ENCODE data around the gene LANCL3.

LANCL3 gene

DNA sequence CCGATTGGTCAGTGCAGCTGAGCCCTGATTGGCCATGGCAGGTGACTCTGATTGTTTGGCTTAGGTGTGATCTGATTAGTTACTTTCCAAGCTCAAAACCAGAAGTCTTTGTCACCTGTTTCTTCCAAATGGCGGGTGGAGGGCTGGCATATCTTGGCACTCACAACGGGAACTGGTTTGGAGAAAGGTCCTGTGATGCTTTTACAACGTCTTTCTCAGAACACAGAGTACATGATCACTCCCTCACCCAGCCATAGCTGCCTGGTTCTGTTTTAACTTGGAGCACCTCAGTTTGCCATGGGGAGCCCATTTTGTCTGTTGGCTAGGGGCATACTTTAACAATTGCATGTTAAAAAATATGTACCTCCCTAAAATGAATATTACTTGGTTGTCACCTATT, 101.1 kb downstream of the LANCL3 start:
- TF ChIP-seq ZNF394 (tag by site-specific recombination; IDR thresholded peaks at IDR 0.05; ENCODE audit: borderline replicate concordance), result no peak
- TF ChIP-seq, protein P1, sequence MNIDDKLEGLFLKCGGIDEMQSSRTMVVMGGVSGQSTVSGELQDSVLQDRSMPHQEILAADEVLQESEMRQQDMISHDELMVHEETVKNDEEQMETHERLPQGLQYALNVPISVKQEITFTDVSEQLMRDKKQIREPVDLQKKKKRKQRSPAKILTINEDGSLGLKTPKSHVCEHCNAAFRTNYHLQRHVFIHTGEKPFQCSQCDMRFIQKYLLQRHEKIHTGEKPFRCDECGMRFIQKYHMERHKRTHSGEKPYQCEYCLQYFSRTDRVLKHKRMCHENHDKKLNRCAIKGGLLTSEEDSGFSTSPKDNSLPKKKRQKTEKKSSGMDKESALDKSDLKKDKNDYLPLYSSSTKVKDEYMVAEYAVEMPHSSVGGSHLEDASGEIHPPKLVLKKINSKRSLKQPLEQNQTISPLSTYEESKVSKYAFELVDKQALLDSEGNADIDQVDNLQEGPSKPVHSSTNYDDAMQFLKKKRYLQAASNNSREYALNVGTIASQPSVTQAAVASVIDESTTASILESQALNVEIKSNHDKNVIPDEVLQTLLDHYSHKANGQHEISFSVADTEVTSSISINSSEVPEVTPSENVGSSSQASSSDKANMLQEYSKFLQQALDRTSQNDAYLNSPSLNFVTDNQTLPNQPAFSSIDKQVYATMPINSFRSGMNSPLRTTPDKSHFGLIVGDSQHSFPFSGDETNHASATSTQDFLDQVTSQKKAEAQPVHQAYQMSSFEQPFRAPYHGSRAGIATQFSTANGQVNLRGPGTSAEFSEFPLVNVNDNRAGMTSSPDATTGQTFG (tag by site-specific recombination; IDR thresholded peaks at IDR 0.05; ENCODE audit: borderline replicate concordance), result no peak
- TF ChIP-seq, protein P2, sequence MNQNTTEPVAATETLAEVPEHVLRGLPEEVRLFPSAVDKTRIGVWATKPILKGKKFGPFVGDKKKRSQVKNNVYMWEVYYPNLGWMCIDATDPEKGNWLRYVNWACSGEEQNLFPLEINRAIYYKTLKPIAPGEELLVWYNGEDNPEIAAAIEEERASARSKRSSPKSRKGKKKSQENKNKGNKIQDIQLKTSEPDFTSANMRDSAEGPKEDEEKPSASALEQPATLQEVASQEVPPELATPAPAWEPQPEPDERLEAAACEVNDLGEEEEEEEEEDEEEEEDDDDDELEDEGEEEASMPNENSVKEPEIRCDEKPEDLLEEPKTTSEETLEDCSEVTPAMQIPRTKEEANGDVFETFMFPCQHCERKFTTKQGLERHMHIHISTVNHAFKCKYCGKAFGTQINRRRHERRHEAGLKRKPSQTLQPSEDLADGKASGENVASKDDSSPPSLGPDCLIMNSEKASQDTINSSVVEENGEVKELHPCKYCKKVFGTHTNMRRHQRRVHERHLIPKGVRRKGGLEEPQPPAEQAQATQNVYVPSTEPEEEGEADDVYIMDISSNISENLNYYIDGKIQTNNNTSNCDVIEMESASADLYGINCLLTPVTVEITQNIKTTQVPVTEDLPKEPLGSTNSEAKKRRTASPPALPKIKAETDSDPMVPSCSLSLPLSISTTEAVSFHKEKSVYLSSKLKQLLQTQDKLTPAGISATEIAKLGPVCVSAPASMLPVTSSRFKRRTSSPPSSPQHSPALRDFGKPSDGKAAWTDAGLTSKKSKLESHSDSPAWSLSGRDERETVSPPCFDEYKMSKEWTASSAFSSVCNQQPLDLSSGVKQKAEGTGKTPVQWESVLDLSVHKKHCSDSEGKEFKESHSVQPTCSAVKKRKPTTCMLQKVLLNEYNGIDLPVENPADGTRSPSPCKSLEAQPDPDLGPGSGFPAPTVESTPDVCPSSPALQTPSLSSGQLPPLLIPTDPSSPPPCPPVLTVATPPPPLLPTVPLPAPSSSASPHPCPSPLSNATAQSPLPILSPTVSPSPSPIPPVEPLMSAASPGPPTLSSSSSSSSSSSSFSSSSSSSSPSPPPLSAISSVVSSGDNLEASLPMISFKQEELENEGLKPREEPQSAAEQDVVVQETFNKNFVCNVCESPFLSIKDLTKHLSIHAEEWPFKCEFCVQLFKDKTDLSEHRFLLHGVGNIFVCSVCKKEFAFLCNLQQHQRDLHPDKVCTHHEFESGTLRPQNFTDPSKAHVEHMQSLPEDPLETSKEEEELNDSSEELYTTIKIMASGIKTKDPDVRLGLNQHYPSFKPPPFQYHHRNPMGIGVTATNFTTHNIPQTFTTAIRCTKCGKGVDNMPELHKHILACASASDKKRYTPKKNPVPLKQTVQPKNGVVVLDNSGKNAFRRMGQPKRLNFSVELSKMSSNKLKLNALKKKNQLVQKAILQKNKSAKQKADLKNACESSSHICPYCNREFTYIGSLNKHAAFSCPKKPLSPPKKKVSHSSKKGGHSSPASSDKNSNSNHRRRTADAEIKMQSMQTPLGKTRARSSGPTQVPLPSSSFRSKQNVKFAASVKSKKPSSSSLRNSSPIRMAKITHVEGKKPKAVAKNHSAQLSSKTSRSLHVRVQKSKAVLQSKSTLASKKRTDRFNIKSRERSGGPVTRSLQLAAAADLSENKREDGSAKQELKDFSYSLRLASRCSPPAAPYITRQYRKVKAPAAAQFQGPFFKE (tag by site-specific recombination; IDR thresholded peaks at IDR 0.05; ENCODE audit: borderline replicate concordance), result no peak
- TF ChIP-seq, protein P3, sequence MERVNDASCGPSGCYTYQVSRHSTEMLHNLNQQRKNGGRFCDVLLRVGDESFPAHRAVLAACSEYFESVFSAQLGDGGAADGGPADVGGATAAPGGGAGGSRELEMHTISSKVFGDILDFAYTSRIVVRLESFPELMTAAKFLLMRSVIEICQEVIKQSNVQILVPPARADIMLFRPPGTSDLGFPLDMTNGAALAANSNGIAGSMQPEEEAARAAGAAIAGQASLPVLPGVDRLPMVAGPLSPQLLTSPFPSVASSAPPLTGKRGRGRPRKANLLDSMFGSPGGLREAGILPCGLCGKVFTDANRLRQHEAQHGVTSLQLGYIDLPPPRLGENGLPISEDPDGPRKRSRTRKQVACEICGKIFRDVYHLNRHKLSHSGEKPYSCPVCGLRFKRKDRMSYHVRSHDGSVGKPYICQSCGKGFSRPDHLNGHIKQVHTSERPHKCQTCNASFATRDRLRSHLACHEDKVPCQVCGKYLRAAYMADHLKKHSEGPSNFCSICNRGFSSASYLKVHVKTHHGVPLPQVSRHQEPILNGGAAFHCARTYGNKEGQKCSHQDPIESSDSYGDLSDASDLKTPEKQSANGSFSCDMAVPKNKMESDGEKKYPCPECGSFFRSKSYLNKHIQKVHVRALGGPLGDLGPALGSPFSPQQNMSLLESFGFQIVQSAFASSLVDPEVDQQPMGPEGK (tag by site-specific recombination; IDR thresholded peaks at IDR 0.05), result no peak
- TF ChIP-seq, protein P4, sequence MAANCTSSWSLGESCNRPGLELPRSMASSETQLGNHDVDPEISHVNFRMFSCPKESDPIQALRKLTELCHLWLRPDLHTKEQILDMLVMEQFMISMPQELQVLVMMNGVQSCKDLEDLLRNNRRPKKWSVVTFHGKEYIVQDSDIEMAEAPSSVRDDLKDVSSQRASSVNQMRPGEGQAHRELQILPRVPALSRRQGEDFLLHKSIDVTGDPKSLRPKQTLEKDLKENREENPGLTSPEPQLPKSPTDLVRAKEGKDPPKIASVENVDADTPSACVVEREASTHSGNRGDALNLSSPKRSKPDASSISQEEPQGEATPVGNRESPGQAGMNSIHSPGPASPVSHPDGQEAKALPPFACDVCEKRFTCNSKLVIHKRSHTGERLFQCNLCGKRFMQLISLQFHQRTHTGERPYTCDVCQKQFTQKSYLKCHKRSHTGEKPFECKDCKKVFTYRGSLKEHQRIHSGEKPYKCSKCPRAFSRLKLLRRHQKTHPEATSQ (tag by site-specific recombination; IDR thresholded peaks at IDR 0.05), result no peak
- TF ChIP-seq, protein P5, sequence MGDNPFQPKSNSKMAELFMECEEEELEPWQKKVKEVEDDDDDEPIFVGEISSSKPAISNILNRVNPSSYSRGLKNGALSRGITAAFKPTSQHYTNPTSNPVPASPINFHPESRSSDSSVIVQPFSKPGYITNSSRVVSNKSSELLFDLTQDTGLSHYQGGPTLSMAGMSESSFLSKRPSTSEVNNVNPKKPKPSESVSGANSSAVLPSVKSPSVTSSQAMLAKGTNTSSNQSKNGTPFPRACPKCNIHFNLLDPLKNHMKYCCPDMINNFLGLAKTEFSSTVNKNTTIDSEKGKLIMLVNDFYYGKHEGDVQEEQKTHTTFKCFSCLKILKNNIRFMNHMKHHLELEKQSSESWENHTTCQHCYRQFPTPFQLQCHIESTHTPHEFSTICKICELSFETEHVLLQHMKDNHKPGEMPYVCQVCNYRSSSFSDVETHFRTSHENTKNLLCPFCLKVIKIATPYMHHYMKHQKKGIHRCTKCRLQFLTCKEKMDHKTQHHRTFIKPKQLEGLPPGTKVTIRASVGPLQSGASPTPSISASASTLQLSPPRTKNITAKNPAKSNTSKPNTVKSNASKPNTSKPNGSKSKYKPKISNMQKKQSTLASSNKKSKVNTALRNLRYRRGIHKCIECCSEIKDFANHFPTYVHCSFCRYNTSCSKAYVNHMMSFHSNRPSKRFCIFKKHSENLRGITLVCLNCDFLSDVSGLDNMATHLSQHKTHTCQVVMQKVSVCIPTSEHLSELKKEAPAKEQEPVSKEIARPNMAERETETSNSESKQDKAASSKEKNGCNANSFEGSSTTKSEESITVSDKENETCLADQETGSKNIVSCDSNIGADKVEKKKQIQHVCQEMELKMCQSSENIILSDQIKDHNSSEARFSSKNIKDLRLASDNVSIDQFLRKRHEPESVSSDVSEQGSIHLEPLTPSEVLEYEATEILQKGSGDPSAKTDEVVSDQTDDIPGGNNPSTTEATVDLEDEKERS (tag by site-specific recombination; IDR thresholded peaks at IDR 0.05), result no peak
- TF ChIP-seq ZNF391 (tag by site-specific recombination; IDR thresholded peaks at IDR 0.05; ENCODE audit: borderline replicate concordance, low read depth), result no peak
- no peak for TF ChIP-seq ZSCAN30 (tag by site-specific recombination; IDR thresholded peaks at IDR 0.05)
- TF ChIP-seq ZNF48 (tag by site-specific recombination; IDR thresholded peaks at IDR 0.05), result no peak
- TF ChIP-seq ZNF16 (tag by site-specific recombination; IDR thresholded peaks at IDR 0.05; ENCODE audit: low read depth), result no peak
- no peak for TF ChIP-seq ZNF169 (tag by site-specific recombination; IDR thresholded peaks at IDR 0.05)
- TF ChIP-seq ZNF140 (tag by site-specific recombination; IDR thresholded peaks at IDR 0.05), result no peak
- TF ChIP-seq REPIN1 (tag by site-specific recombination; IDR thresholded peaks at IDR 0.05; ENCODE audit: low read depth), result no peak
- TF ChIP-seq ZNF473 (tag by site-specific recombination; IDR thresholded peaks at IDR 0.05), result no peak
- no peak for TF ChIP-seq ZNF354C (tag by site-specific recombination; IDR thresholded peaks at IDR 0.05; ENCODE audit: borderline replicate concordance, low read depth)
- TF ChIP-seq ZNF549 (tag by site-specific recombination; IDR thresholded peaks at IDR 0.05), result no peak
- CTCF ChIA-PET, result no interaction called here
- POLR2A ChIA-PET, result no interaction called here
- H3K9me3 ChIP-seq (ENCODE audit: control insufficient read depth, insufficient read depth, low read depth, low read length), result no peaks in the 10 kb centered on the region
- H3K36me3 ChIP-seq (ENCODE audit: control insufficient read depth in 2 of 2, insufficient read depth in 1 of 2, low read length in 2 of 2), result no peaks in the 10 kb centered on the region
- H3K4me1 ChIP-seq (ENCODE audit: control insufficient read depth, insufficient read depth, low read length), result no peaks in the 10 kb centered on the region
- no peak overlapping the region for H3K27ac ChIP-seq (ENCODE audit: extremely low read depth, low read depth, low read length)
- no peak overlapping the region for H3K4me3 ChIP-seq (ENCODE audit: low read depth, low read length)

Measured in HEK293 (cell line).